ENCODE results near the gene TRIML2.

Gene TRIML2, protein sequence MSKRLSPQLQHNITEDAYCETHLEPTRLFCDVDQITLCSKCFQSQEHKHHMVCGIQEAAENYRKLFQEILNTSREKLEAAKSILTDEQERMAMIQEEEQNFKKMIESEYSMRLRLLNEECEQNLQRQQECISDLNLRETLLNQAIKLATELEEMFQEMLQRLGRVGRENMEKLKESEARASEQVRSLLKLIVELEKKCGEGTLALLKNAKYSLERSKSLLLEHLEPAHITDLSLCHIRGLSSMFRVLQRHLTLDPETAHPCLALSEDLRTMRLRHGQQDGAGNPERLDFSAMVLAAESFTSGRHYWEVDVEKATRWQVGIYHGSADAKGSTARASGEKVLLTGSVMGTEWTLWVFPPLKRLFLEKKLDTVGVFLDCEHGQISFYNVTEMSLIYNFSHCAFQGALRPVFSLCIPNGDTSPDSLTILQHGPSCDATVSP

DNA sequence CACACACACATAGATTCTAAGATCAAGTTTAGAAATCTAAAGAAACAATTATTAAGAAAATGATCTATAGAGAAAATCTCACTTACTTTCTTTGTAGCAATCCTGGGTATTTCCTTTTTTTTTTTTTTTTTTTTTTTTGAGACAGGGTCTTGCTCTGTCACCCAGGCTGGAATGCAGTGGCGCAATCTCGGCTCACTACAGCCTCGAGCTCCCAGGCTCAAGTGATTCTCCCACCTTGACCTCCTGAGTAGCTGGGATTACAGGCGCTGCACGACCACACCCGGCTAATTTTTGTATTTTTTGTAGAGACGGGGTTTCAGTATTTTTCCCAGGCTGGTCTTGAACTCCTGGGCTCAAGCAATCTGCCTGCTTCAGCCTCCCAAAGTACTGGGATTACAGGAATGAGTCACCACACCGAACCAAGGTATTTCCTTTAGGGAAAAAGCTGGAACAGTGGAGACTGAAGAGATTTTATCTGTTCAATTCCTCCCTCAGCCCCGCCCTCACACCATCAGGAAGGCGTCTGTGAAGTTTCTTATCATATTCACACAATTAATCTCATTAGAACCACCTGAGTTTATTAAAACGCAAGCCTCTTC, at the start of gene TRIML2:
Gene TRIML2 (minus strand): TSS at position 447 of the 599 bp plus-strand sequence. CDS start 4,235 bp downstream, outside the sequence.
- DNase-seq (ENCODE audit: low read depth in 2 of 2) = no peak

DNA sequence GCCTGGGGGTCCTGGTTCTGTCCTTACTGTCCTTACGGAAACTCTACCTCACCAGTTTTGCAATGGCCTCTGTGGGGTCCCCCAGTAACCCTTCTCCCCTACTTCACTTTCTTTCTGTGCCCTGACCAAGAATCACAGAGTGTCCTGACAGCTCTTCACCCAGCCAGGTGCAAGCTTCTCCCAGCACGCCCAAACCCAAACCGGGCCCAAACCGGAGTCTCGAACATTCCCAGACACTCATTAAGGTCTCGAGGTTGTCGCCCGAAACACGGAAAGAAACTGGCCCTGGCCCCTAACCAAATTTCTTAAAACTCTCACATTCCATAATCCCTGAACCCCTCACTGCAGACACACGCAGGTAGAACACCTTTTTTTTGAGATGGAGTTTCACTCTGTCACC, 48.9 kb upstream of the TRIML2 start:
- no peak for DNase-seq (ENCODE audit: low read depth in 2 of 2)

DNA sequence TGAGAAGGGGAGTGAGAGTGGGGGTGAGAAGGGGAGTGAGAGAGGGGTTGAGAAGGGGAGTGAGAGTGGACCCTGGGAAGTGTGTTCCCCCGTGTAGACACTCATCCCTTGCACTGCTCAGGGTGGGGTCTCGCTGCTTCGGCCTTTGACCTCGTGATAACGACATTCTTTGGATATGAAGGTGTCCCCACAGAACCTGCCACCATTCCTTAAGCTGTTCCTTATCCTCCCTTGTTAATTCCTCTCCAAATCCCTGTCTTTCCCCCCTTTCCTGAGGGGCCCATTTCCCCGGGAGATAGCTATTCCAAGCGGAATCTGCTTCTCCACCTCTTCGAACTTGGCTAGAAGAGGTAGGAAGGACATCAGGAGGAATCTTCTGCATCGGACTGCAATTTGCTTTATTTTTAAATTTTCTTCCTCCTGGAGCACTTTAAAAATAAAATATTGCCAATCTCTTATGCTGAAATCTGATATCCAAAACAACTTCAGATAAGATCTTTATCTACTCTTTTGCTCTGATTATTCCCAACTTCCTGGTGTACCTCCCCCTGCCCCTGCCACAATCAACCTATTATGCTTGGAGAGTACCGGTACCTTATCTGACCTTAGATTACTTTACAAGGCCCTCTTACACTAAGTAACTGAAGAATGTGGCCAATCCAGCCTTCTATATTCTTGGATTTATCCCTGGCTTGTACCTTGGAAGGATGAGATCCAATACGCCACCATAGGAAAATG, 45.4 kb upstream of the TRIML2 start:
- DNase-seq (ENCODE audit: low read depth in 2 of 2) = no peak

DNA sequence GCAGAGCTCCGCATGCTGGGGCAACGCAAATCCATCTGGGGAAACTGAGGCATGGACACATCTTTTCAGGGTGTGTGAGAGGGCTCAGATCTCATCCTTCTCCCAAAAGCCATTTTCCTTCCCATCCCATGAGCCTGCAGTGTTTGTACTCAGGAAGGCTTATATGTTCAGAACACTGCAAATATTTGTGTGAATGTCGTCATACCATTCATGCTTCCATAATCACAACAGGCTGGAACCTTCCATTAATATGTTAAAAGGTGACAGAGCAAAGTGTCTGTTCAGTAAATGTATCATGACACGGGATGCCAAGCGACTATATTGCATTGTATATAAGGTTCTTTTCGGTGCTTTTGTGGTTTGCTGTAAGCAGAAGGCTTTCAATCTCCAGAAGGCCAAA, 38.4 kb upstream of the TRIML2 start:
- no peak for DNase-seq (ENCODE audit: low read depth in 2 of 2)

DNA sequence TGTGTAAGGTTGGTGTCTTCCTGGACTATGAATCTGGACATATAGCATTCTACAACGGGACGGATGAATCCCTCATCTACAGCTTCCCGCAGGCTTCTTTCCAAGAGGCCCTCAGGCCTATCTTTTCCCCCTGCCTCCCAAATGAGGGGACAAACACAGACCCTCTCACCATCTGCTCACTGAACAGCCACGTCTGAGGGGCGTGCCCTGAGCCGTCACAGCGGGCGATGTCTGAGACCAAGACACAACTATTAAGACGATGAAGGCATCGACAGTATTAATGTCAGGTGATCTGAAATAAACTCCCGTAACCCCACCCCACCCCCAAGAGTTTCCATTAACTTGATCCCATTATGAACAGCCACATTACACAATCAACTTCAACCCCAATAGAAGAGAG, 37.8 kb upstream of the TRIML2 start:
- DNase-seq (ENCODE audit: low read depth in 2 of 2) = no peak

DNA sequence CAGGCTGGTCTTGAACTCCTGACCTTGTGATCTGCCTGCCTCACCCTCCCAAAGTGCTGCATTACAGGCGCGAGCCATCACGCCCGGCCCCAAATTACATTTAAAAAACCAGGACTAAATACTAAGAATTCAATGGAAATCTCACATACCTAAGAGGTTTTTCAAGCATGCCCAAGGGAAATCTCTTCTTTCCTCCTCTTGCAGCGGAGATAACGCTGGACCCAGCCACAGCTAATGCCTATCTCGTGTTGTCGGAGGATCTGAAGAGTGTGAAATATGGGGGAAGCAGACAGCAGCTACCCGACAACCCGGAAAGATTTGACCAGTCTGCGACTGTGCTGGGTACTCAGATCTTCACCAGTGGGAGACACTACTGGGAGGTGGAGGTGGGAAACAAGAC, 37.2 kb upstream of the TRIML2 start:
- DNase-seq (ENCODE audit: low read depth in 2 of 2) = no peak

DNA sequence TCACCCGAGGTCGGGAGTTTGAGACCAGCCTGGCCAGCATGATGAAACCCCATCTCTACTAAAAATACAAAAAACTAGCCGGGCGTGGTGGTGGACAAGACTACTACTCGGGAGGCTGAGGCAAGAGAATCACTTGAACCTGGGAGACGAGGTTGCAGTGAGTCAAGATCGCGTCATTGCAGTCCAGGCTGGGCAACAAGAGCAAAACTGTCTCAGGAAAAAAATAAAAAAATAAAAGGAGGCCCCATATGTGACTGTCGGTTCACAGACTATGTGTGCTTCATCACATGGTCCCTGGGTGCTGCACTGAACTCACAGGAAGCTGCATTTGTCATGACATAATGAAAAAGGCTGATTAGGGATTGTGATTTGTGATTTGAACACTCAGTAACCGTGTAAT, 36.2 kb upstream of the TRIML2 start:
- no peak for DNase-seq (ENCODE audit: low read depth in 2 of 2)

DNA sequence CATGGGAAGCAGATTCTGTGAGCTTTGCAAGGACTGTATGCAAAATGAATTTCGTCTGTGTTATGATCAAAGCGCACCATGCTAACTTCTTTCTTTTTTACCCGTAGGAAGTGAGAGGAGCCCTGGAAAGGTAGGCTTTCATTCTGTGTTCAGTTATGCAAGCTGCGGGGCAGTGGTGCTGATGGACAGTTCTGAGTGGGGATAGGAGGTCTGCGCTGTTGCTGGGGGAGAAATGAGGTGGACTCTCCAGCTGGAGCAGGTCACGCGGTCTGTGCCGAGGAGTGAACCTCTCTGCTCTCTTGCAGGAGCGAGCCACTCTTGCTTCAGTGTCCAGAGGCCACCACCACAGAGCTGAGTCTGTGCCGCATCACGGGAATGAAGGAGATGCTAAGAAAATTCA, 34.3 kb upstream of the TRIML2 start:
- DNase-seq (ENCODE audit: low read depth in 2 of 2) = no peak

DNA sequence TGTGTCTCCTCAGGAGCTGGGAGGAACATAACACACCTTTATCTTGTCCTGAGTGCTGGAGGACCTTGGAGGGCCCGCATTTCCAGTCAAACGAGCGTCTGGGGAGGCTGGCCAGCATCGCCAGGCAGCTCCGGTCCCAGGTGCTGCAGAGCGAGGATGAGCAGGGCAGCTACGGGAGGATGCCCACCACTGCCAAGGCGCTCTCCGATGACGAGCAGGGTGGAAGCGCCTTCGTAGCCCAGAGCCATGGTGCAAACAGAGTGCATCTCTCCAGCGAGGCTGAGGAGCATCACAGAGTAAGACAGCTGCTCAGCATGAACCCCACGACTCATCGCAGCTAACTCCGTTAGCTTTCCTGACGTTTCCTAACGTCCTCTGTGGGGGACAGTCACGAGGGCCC, 30.3 kb upstream of the TRIML2 start:
- DNase-seq (ENCODE audit: low read depth in 2 of 2) = no peak

DNA sequence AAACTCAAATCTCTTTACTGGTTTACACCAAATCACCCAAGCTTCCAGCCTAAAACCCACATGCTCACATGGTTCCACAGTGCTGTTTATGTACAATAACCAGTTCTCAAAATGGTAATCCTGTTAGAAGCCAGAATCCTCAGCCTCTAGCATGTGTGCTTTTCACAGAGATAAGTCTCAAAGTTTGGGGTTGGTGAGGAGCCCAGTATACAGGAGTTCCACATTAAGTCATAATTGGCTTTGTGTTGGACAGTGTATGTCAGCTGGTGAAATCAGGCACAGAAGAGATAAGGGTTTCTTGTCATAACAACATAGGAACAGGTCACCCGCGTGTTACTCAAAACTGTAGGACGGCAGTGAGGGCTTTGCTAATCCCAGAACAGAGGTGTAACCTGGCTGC, 29.7 kb upstream of the TRIML2 start, which contains the start of gene TRIML1:
Gene TRIML1 (plus strand): TSS at position 301 of the 400 bp plus-strand sequence. CDS start 118 bp downstream, outside the sequence.
- no peak for DNase-seq (ENCODE audit: low read depth in 2 of 2)

DNA sequence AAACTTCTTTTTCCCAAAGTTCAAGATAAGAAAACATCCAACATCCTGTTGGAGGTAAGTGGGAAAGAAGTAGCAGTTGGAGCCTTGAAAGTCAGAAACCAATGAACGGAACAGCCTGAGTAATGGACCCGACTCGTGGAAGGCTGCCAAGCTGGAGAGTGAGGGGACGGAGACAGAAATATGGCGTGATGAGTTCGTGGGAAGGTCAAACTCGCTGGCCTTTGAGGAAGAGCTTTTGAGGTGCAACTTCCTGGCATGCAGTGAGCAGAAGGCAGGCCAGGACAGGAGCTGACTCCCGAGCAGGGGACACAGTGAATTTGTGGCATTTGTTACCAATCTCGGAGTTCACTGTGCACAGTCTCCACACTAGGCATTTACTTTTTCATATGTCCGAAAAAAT, 28.8 kb upstream of the TRIML2 start:
- DNase-seq (ENCODE audit: low read depth in 2 of 2) = no peak

DNA sequence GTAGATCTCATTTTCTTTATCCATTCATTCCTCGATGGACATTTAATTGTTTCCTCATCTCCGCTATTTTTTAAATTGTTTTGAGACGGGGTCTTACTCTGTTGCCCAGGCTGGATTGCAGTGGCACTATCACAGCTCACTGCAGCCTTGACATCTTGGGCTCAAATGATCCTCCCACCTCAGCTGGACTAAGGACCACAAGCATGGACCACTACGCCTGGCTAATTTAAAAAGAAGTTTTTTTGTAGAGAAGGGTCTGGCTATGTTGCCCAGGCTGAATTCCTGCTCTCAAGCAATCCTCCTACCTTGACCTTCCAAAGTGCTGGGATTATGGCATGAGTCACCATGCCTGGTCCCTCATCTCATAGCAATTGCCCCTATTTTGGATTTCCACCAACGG, 22.8 kb upstream of the TRIML2 start:
- DNase-seq (ENCODE audit: low read depth in 2 of 2) = no peak

DNA sequence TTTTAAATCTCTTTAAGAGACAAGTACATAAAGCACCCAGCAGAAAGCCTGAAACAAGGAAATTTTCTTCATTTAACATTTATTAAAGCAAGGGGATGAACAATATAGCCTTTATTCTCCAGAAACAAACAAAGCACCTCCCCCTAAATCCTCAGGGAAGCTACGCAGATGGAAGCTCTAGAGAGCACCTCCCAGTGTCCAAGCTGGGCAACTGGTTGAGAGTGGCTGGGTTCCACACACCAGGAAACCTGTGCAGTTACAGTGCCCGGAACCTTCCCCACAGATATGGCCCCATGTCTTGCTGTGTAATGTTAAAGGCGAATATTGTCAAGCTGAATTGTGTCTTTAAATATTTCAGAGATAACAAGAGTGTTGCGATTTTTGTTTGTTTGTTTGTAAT, 21.0 kb upstream of the TRIML2 start:
- DNase-seq (ENCODE audit: low read depth in 2 of 2) = no peak

DNA sequence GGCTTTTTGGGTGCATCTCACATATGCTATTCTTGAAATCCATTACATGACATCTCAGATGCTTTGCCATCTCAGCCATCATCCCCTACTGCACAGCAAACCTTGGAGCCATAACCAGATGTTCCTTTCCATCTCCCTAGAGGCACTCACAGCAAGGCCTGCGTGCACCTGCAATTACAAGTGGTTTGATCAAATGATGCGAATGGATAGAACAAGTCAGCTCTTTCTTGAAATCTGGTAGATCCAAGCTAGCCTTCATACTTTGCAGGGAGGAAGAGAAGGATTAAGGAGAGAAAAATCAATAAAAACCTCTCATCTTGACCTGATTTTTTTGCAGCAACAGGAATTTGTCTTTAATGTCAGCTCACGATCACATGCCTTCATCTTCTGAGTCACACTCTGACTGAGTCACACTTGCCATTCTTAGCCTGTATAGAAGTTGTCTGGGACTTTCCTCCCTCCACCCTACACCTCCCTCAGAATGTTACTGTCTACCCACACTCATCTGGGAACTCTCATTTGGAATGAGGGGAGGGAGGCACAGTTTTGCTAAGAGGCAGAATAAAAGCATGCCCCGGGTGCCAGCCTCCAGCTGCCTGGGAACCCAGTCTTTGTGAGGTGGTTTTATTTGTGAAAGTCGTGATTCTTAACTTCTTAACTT, 17.9 kb upstream of the TRIML2 start:
- DNase-seq (ENCODE audit: low read depth in 2 of 2) = no peak

DNA sequence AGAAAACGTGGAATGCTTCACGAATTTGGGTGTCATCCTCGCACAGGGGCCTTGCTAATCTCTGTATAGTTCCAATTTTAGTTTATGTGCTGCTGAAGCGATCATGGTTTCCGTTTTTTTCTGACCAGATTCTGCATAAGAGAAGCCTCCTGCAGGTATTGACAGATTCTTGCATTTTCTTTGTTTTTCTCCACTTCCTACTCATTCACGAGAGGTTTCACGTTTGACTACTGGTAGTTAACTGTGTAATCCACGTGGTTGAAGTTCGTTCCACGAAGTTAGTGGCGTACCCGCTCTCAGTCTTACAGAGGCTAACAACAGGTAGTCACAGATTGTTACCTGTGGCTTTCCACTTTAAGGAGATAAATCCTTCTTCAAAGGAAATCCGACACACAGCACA, 12.1 kb upstream of the TRIML2 start:
- no peak for DNase-seq (ENCODE audit: low read depth in 2 of 2)

DNA sequence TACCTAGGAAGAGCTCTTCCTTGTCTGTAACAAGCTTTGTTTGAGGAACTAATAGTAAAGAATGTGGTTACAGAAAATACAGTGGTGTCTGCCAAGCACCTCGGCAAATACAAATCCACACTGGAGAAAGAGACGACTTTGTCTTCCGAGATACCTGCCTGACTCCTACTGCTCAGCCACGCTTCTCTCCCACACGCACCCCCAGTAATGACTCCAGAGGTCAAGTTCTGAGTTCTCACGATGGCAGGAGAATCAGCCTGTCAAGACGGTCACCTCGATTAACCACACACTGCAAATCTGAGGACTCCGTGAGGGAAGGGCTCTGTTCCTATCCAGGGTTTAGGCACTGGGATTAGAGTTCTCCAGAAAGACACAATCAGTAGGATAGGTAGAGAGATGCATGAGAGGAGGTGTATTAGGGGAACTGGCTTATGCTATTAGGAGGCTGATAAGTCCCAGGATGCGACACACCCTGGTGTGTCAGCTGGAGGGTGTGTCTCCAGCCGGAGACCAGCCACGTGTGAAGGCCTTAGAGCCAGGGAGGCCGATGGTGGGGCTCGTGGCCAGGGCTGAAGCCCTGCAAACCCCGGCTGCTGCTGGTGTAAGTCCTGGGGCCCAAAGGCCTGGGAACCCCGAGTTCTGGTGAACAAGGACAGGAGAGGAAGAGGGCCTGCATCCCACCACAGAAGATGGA, 8.4 kb upstream of the TRIML2 start:
- no peak for DNase-seq (ENCODE audit: low read depth in 2 of 2)

DNA sequence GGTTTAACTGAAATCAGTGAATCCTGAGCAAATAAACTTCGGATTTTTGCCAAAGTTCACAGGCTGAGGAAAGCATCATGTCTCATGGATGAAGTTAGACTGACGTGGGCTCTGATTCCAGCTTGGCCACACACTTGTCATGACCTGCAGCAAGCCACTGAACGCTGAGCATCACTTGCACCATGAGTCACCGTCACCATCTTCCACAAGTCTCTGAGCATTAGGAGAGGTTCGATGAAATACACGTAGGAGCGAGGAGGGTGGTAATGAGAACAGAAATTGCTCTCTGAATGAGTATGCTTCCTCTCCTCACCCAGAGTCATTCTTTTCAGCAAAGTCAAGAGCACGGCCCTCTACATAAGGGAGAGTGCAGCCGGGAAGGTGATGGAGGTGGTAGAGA, 3.8 kb upstream of the TRIML2 start:
- no peak for DNase-seq (ENCODE audit: low read depth in 2 of 2)

DNA sequence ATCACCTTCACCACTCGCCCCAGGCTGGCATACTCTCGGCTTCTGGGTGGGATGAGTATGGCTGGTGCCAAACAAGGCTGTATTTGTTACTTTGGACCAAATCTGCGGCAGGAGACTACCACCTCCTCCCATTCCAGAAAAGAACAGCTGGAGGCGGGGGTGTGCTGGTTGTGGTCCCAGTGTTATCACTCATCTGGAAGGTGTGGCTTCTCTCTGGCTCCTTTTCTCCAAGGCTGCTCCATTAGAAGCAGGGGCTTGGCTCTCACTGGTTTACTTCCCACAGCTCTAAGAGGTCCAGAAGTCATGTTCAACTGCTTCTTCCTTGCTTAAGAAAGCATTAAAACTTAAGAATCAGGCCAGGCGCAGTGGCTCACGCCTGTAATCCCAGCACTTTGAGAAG, 2.6 kb upstream of the TRIML2 start:
- no peak for DNase-seq (ENCODE audit: low read depth in 2 of 2)

DNA sequence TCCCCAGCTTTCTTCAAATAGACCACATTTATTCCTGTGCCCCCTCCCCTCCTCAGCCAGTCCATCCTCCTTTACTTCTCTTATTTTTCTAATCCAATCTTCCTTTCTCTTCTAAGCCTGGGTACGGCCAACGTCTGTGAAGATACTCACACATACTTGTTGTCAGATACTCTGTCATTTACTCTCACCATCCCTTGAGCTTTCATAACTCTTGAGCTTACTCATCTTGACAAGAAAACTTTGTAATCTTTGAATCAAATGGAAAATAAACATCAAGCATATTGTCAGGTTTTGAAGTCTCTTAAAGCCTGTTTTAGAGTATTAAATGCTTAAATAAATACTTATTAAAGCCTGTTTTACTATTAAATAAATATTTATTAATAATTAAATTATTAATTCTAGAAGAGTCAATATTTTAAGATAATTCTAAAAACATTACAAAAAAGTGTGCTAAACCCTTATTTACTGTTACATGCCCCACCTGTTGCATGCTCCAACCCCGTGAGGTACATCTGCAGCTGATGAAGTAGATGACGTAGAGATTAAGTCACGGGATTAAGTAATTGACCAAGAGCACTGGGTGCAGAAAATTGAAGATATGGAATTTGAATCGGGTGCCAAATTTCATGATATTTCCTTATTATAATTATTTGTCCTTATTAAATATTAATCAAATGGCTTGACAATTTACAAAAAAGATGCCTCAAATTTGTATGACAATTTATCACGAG, 1.5 kb upstream of the TRIML2 start:
- no peak for DNase-seq (ENCODE audit: low read depth in 2 of 2)

DNA sequence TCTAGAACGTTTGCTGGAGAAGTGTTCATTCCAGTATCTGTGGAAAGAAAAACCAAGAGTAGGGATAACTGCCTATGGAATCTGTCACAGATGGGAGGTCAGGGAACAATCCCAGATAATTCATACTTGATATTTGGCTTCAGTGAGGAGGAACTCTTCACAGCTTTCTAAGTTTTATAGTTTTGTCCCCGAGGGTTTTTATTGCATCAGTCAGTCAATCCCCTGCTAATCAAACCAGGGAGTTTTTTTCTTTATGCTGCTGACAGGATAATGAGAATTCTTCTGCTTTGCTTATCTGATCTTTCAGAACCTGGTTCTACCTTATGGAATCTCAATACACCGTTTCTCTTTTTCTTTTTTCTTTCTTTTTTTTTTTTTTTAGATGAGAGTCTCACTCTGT, 633 bp upstream of the TRIML2 start:
- no peak for DNase-seq (ENCODE audit: low read depth in 2 of 2)

Measured in stimulated activated CD8-positive, alpha-beta memory T cell treated with anti-CD3 and anti-CD28 coated beads, Interleukin-15, amount 100 ng/mL, for 4 hours (primary cell).